ENCODE results near the gene TOM1L2. TPM values are rescaled to one million over a fixed set of nuclear protein-coding genes. Genes with fewer than 3 reads are reported as not detected.

TOM1L2 gene
- total RNA-seq, 1 donor from 2014 or later: 16.3 TPM

- no peaks in the 10 kb centered on the region for H3K36me3 ChIP-seq (ENCODE audit: control insufficient read depth, insufficient read depth, low read length)
- TF ChIP-seq, protein P1, sequence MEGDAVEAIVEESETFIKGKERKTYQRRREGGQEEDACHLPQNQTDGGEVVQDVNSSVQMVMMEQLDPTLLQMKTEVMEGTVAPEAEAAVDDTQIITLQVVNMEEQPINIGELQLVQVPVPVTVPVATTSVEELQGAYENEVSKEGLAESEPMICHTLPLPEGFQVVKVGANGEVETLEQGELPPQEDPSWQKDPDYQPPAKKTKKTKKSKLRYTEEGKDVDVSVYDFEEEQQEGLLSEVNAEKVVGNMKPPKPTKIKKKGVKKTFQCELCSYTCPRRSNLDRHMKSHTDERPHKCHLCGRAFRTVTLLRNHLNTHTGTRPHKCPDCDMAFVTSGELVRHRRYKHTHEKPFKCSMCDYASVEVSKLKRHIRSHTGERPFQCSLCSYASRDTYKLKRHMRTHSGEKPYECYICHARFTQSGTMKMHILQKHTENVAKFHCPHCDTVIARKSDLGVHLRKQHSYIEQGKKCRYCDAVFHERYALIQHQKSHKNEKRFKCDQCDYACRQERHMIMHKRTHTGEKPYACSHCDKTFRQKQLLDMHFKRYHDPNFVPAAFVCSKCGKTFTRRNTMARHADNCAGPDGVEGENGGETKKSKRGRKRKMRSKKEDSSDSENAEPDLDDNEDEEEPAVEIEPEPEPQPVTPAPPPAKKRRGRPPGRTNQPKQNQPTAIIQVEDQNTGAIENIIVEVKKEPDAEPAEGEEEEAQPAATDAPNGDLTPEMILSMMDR (IDR thresholded peaks at IDR 0.05; ENCODE audit: insufficient read depth, low read length, poor library complexity, severe bottlenecking): peak; percentile 3
- no peak for DNase-seq (ENCODE audit: low read depth)
- H3K27me3 ChIP-seq (ENCODE audit: control insufficient read depth, insufficient read depth, low read length): no peaks in the 10 kb centered on the region
- H3K4me3 ChIP-seq (ENCODE audit: low read depth, low read length): no peak overlapping the region
Measured at GRCh38 chr17:17952691-17953090, 19.5 kb downstream of the TOM1L2 start.

- H3K27me3 ChIP-seq (ENCODE audit: control insufficient read depth, insufficient read depth, low read length): no peaks in the 10 kb centered on the region
- H3K4me3 ChIP-seq (ENCODE audit: low read depth, low read length): no peak overlapping the region
- DNase-seq (ENCODE audit: low read depth): no peak
- no peaks in the 10 kb centered on the region for H3K36me3 ChIP-seq (ENCODE audit: control insufficient read depth, insufficient read depth, low read length)
- TF ChIP-seq, protein P1 (IDR thresholded peaks at IDR 0.05; ENCODE audit: insufficient read depth, low read length, poor library complexity, severe bottlenecking): no peak
Measured at GRCh38 chr17:17951524-17951923, 20.7 kb downstream of the TOM1L2 start.

DNA sequence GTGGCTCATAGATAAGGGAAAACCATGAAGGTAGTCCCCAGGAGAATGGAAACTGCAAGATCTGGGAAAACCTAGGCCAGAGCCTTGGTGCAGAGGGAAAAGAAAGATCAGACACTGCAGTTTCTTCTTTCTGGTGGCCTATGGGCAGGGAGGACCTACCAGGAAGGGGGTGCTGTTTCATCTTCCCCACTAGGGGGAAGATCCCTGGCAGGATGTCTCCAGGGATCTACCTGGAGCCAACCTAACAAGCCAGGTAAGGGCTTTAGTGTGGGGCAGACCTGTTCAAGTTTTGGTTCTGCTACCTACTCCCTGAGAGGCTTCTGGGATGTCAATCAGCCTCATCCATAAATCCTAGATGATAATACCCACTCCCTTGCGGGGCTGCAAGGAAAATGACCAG is 21.4 kb downstream of the TOM1L2 start:
- H3K4me3 ChIP-seq (ENCODE audit: low read depth, low read length): no peak overlapping the region
- no peaks in the 10 kb centered on the region for H3K36me3 ChIP-seq (ENCODE audit: control insufficient read depth, insufficient read depth, low read length)
- TF ChIP-seq, protein P1 (IDR thresholded peaks at IDR 0.05; ENCODE audit: insufficient read depth, low read length, poor library complexity, severe bottlenecking): peak; percentile 21
- H3K27me3 ChIP-seq (ENCODE audit: control insufficient read depth, insufficient read depth, low read length): no peaks in the 10 kb centered on the region
- DNase-seq (ENCODE audit: low read depth): no peak

GRCh38 chr17:17950347-17950746 is 21.9 kb downstream of the TOM1L2 start:
- no peak for DNase-seq (ENCODE audit: low read depth)
- H3K4me3 ChIP-seq (ENCODE audit: low read depth, low read length): no peak overlapping the region
- H3K27me3 ChIP-seq (ENCODE audit: control insufficient read depth, insufficient read depth, low read length): no peaks in the 10 kb centered on the region
- no peaks in the 10 kb centered on the region for H3K36me3 ChIP-seq (ENCODE audit: control insufficient read depth, insufficient read depth, low read length)
- TF ChIP-seq, protein P1 (IDR thresholded peaks at IDR 0.05; ENCODE audit: insufficient read depth, low read length, poor library complexity, severe bottlenecking): no peak

GRCh38 chr17:17947966-17948365 is 24.2 kb downstream of the TOM1L2 start:
- Histone ChIP-seq H3K36me3 (ENCODE audit: control insufficient read depth, insufficient read depth, low read length) (no peaks in the 10 kb centered on the region), H3K27me3 (ENCODE audit: control insufficient read depth, insufficient read depth, low read length) (no peaks in the 10 kb centered on the region), H3K4me3 (ENCODE audit: low read depth, low read length) (no peak overlapping the region)
- DNase-seq (ENCODE audit: low read depth): no peak
- TF ChIP-seq, protein P1 (IDR thresholded peaks at IDR 0.05; ENCODE audit: insufficient read depth, low read length, poor library complexity, severe bottlenecking): no peak

GRCh38 chr17:17947309-17947708 is 24.9 kb downstream of the TOM1L2 start:
- Histone ChIP-seq H3K27me3 (ENCODE audit: control insufficient read depth, insufficient read depth, low read length) (no peaks in the 10 kb centered on the region), H3K4me3 (ENCODE audit: low read depth, low read length) (no peak overlapping the region)
- no peak for DNase-seq (ENCODE audit: low read depth)

More at GRCh38 chr17:17947309-17947708, 24.9 kb downstream of the TOM1L2 start:
- TF ChIP-seq, protein P1 (IDR thresholded peaks at IDR 0.05; ENCODE audit: insufficient read depth, low read length, poor library complexity, severe bottlenecking): no peak
- H3K36me3 ChIP-seq (ENCODE audit: control insufficient read depth, insufficient read depth, low read length): no peaks in the 10 kb centered on the region

Measured in kidney epithelial cell (primary cell).